Kidney (tissue), 14 donors: ENCODE data around the gene SESN3. TPM values are rescaled to one million over a fixed set of nuclear protein-coding genes. Genes with fewer than 3 reads are reported as not detected.

Source experiments
- DNase-seq, 5 donors: peaks; one replicate each; pipeline ENCODE4 v3.0.0-alpha.2; 2013 to 2020
- FAIRE-seq: peaks from 2 replicates; lab custom pipeline; 2012; peaks lifted over from hg19 to GRCh38; lab: Jason Lieb, UNC
- H3K27ac ChIP-seq, 2 donors: one replicate each; pipeline ENCODE4 v1.7.0; 2013; ENCODE audit warnings: low read depth in 2 of 2, low read length in 2 of 2, inconsistent platforms in 1 of 2
- H3K27me3 ChIP-seq: one replicate; pipeline ENCODE4 v1.7.1; 2013; ENCODE audit warnings: low read length, inconsistent platforms; ENCODE audit not compliant: control insufficient read depth, insufficient read depth
- H3K36me3 ChIP-seq, 3 donors: one replicate each; pipeline versions ENCODE4 v1.7.0 to v1.7.1; 2013; ENCODE audit warnings: low read length in 3 of 3, control low read depth in 1 of 3, inconsistent platforms in 1 of 3; ENCODE audit not compliant: insufficient read depth in 3 of 3, control insufficient read depth in 2 of 3
- H3K4me1 ChIP-seq, 3 donors: one replicate each; pipeline versions ENCODE4 v1.7.0 to v1.7.1; 2013; ENCODE audit warnings: low read length in 3 of 3, inconsistent platforms in 1 of 3, low read depth in 1 of 3; ENCODE audit not compliant: control insufficient read depth in 2 of 3, insufficient read depth in 2 of 3
- H3K4me3 ChIP-seq, 3 donors: one replicate each; pipeline versions ENCODE4 v1.7.0 to v1.8.1; 2013; ENCODE audit warnings: low read length in 3 of 3, control low read depth in 1 of 3, inconsistent platforms in 1 of 3
- H3K9ac ChIP-seq, 3 donors: one replicate each; pipeline versions ENCODE4 v1.7.0 to v1.7.1; 2013; ENCODE audit warnings: low read length in 3 of 3, control low read depth in 1 of 3, inconsistent platforms in 1 of 3
- H3K9me3 ChIP-seq, 3 donors: one replicate each; pipeline versions ENCODE4 v1.7.0 to v1.7.1; 2013; ENCODE audit warnings: low read length in 3 of 3, control low read depth in 1 of 3, inconsistent platforms in 1 of 3; ENCODE audit not compliant: control insufficient read depth in 2 of 3, insufficient read depth in 1 of 3
- intact Hi-C: fragments of 100-400 bp; cut with DNase I; formaldehyde crosslinking; loops from one replicate; pipeline ENCODE4 v1.11.1; 2022
- polyA plus RNA-seq: library from polyadenylated mRNA; stranded (reverse); fragments of 350-450 nt; fragmentation: Illumina TruSeq; extraction: RNeasy Lipid Tissue Mini Kit (QIAGEN cat#74804); gene quantifications from one replicate; pipeline ENCODE4 v1.2.3, GENCODE V29; 2014; ENCODE audit warnings: low read depth, low replicate concordance; ENCODE audit not compliant: insufficient read depth
- total RNA-seq: library from RNA; stranded (reverse); fragmentation: NEBNext Ultra II Directional; extraction: Animal tissue kit (Norgen Biotek cat#: 25700); gene quantifications from one replicate; pipeline ENCODE4 v1.2.1, GENCODE V29; 2021
- TF ChIP-seq, protein P1 (sequence below): IDR thresholded peaks from 3 replicates; pipeline ENCODE4 v1.5.1; 2012; ENCODE audit warnings: mild to moderate bottlenecking, moderate library complexity, borderline replicate concordance; ENCODE audit not compliant: insufficient read depth; ENCODE audit errors: extremely low read depth
- donor health status: control.
- donor health status: control.
- donor health status: control.
- donor health status: control.
- donor health status: control.
- donor health status: DM: yes; HTN: yes; CAD: no.
- donor health status: Normal renal cell carcinoma (clear cell type).

Gene SESN3
- total and polyA plus RNA-seq, 2 donors from 2014 or later: 5.1 to 50.1 TPM

DNA sequence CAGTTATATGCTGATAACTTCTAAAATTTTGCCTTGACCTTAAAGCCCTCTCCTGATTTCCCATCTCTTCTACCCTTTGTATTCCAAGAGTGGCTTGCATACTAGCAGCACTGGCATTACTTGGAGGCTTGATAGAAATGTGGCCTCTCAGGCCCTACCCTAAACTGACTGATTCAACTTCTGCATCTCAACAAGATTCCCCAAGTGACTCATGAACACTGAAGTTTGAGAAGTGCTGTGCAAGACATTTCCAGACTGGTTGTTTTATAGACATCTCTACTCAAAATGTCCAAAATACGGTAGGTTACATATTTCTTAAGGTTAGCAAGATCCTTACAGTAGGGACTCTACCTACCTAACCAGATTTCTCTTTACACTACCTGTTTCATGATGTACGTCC lies 48.6 kb downstream of the SESN3 start:
- intact Hi-C loops: no loop called here
- DNase-seq (no peak), FAIRE-seq (no peak)
- H3K4me1 ChIP-seq: no peaks in the 10 kb centered on the region
- no peak overlapping the region for H3K27ac ChIP-seq
- H3K9me3 ChIP-seq: no peaks in the 10 kb centered on the region
- H3K27me3 ChIP-seq: no peaks in the 10 kb centered on the region
- no peak overlapping the region for H3K4me3 ChIP-seq
- TF ChIP-seq, protein P1, sequence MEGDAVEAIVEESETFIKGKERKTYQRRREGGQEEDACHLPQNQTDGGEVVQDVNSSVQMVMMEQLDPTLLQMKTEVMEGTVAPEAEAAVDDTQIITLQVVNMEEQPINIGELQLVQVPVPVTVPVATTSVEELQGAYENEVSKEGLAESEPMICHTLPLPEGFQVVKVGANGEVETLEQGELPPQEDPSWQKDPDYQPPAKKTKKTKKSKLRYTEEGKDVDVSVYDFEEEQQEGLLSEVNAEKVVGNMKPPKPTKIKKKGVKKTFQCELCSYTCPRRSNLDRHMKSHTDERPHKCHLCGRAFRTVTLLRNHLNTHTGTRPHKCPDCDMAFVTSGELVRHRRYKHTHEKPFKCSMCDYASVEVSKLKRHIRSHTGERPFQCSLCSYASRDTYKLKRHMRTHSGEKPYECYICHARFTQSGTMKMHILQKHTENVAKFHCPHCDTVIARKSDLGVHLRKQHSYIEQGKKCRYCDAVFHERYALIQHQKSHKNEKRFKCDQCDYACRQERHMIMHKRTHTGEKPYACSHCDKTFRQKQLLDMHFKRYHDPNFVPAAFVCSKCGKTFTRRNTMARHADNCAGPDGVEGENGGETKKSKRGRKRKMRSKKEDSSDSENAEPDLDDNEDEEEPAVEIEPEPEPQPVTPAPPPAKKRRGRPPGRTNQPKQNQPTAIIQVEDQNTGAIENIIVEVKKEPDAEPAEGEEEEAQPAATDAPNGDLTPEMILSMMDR: no peak
- H3K9ac ChIP-seq: no peak overlapping the region
- H3K36me3 ChIP-seq: peaks cover 0 to 11% (median 7%) of the 10 kb centered on the region in 3 donors

DNA sequence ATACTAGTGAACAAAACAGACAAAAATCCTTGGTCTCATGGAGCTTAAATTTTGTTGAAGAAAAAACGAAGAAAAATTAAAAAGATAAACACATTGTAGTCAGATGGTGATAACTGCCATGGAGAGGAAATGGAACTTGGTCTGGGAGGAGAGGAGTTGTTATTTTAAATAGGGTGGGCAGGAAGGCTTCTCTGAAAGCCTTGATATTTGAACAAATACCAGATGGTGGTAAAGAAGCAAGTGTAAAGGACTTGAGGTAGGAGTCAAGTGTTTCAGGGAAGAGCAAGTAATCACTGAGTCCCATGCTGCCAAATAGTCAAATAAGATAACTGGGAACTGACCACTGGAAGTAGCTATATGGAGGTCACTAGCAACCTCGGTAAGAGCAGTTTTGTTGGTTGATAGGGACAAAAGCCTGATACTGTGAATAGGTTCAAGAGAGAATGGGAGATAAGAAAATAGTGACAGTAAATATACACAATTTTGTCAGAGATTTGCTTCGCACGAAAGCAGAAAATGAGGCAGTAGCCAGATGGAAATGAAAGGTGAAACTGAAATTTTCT lies 55.1 kb downstream of the SESN3 start:
- no peak overlapping the region for H3K4me3 ChIP-seq
- H3K9ac ChIP-seq: no peak overlapping the region
- DNase-seq (no peak), FAIRE-seq (no peak)
- TF ChIP-seq, protein P1: no peak
- intact Hi-C loops: no loop called here
- H3K4me1 ChIP-seq: no peaks in the 10 kb centered on the region
- H3K27me3 ChIP-seq: no peaks in the 10 kb centered on the region
- H3K27ac ChIP-seq: no peak overlapping the region
- H3K9me3 ChIP-seq: no peaks in the 10 kb centered on the region
- H3K36me3 ChIP-seq: peaks cover 3 to 14% (median 5%) of the 10 kb centered on the region in 3 donors

DNA sequence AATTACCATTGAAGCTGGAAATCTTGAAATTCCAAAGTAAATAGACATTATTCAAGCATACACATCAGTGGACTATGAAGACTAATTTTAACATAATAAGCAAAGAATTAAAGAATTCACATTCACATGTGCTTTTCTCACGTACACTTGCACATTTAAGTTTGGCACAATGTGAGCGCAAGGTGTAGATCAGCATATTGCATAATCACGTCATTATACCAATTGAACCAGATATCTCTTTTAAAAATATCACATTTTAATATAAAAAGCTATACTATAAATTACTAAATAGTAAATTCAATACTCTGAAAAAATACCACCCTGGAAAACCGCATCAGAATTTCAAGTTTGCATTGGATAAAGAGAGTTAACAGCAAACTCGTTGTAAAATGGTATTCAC lies 60.7 kb downstream of the SESN3 start:
- H3K4me3 ChIP-seq: no peak overlapping the region
- DNase-seq (no peak), FAIRE-seq (no peak)
- intact Hi-C loops: no loop called here
- TF ChIP-seq, protein P1: no peak
- H3K9me3 ChIP-seq: no peaks in the 10 kb centered on the region
- no peak overlapping the region for H3K27ac ChIP-seq
- no peaks in the 10 kb centered on the region for H3K27me3 ChIP-seq
- no peaks in the 10 kb centered on the region for H3K4me1 ChIP-seq
- no peak overlapping the region for H3K9ac ChIP-seq
- H3K36me3 ChIP-seq: peaks cover 0 to 4% (median 0%) of the 10 kb centered on the region in 3 donors

DNA sequence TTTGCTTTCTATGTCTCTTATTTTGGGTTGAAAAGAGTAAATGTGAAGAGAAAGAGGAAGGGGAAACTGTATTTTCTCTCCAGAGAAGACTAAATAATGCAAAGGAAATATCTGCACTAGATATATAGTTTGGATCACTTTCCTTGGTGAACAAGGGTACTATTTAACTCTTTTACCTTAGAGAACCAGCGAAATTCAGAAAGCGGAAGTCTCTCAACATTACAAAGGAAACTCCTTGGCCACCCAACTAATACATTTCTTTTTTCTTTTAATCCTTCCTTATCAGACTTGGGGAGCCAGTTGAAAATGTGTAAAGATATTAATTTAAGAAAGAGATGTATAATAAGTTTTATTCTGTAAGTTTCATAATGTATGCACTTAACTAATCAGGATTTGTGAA lies 64.2 kb downstream of the SESN3 start:
- no peak for FAIRE-seq
- TF ChIP-seq, protein P1: no peak
- H3K9ac ChIP-seq: no peak overlapping the region
- DNase-seq: no peak
- intact Hi-C loops: no loop called here
- H3K27ac ChIP-seq: no peak overlapping the region
- no peaks in the 10 kb centered on the region for H3K9me3 ChIP-seq
- no peak overlapping the region for H3K4me3 ChIP-seq
- H3K4me1 ChIP-seq: no peaks in the 10 kb centered on the region
- peaks cover 0 to 2% (median 0%) of the 10 kb centered on the region in 3 donors for H3K36me3 ChIP-seq
- no peaks in the 10 kb centered on the region for H3K27me3 ChIP-seq
